Epidermal melanocyte (primary cell): ENCODE results near the gene IFNA4.
"Not testable (repeated sequence)": the region's sequence is repeated elsewhere in the genome, so short reads cannot be mapped to it uniquely, and the experiment has no call there.

Experiments
- DNase-seq: peaks from one replicate; pipeline ENCODE4 v3.0.0; 2011; ENCODE audit warnings: low spot score; ENCODE audit not compliant: insufficient read length

Gene IFNA4

GRCh38 chr9:21187487-21187886, at the start of gene IFNA4:
TSS of gene IFNA4 (minus strand) at chr9:21187587. CDS start at chr9:21187531, 56 bp downstream.
- not testable (repeated sequence) for DNase-seq

DNA sequence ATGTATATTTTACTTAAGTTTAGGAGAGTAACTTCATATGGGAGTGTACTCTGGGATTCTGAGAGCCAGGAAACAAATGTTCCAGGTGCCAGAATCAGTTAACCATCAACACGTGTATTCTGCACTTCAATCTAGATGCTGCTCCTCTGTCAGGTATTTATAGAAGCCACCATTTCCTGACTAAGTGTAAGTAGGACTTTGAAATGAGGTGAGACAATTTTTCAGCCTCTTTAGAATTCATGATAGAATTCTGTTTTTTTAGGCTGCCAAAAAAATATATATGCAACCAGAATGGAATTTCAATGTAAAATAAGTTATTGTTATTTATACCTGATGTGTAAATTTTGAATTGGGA, 49.0 kb upstream of the IFNA4 start:
- not testable (repeated sequence) for DNase-seq

- DNase-seq = not testable (repeated sequence)
Observed at GRCh38 chr9:21235468-21236359, 48.3 kb upstream of the IFNA4 start.

GRCh38 chr9:21234153-21234687, 46.8 kb upstream of the IFNA4 start:
- DNase-seq = no peak

- DNase-seq = no peak
Observed at GRCh38 chr9:21233258-21233657, 45.9 kb upstream of the IFNA4 start.

DNA sequence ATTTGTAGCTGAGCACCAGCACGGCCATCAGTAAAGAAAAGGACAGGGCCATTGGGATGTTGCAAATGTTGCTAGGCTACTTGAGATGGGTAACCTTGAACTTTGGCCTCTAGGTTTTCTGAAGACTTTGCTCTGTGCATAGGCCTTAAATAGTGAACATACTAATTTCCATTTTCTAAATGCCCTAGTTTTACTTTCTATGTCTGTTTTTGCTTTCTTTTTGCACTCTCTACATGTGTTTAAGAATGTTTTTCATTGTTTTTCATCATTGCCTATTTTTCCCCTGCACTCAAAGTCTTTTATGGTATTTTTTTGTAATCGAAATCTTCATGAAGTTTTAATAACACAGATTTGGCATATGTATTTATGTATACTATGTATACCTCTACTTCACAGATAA, 40.7 kb upstream of the IFNA4 start, which contains the start of gene IFNA17:
Gene IFNA17 (minus strand): TSS at position 101 of the 400 bp plus-strand sequence. CDS start 49 bp downstream, at position 52.
- no peak for DNase-seq

- DNase-seq = not testable (repeated sequence)
Observed at GRCh38 chr9:21217211-21217610, 29.8 kb upstream of the IFNA4 start, which contains the start of gene IFNA16. TSS of gene IFNA16 (minus strand) at chr9:21217311. CDS start at chr9:21217305, 6 bp downstream.

- not testable (repeated sequence) for DNase-seq
Observed at GRCh38 chr9:21213411-21214326, 26.3 kb upstream of the IFNA4 start.

DNA sequence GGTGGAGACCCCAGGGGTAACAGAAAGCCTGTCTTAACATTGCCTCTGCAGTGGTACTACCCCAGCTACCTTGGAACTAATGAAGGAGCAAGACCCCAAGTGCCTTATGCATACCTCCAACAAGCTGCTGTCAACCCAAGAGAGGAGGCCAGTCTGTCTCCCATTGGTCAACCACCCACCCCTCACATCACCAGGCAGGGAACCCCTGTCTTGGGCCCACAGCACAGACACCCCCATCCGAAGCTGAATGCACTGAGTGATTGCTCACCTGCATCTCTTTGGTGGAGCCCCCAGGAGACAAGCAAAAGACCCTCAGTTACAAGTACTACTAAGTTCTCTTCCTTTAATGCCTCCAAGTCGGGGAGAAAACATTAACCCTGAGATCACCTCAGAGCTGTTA, 24.8 kb upstream of the IFNA4 start:
- DNase-seq = not testable (repeated sequence)

DNA sequence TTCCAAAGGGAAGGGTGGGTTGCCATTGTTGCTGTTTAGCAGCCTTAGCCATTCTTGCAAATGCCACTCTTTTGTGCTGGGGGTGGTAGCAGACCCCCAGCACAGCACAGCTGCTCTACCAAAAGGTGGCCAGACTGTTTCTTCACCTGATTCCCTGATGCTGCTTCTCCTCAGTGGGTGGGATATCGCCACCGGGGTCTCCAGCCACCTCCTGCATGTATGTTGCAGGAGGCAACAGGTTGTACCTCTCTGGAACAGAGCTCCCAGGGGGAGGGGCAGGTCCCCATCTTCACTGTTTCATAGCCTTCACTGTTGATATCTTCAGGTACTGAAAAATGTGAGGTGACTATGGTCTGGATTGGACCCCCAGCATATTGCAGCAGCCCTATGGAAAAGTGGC, 23.4 kb upstream of the IFNA4 start:
- DNase-seq = not testable (repeated sequence)

DNA sequence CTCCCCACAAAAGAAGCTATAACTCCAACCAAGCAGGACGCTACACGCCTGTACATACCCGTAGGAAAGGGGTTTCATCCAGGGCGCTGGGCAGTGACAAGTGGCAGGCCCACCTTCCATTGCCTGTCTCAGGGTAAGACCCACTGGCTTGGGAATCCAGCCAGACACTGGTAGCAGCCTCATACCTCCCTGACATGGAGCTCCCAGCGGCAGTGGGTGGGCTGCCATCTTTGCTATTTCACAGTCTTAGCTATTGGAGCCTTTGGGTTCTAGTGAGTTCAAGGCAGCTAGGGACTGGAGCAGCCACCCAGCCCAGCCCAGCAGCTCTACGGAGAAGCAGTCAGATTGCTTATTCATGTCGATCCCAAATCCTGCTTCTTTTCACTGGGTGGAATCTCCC, 22.9 kb upstream of the IFNA4 start:
- DNase-seq = no peak

DNA sequence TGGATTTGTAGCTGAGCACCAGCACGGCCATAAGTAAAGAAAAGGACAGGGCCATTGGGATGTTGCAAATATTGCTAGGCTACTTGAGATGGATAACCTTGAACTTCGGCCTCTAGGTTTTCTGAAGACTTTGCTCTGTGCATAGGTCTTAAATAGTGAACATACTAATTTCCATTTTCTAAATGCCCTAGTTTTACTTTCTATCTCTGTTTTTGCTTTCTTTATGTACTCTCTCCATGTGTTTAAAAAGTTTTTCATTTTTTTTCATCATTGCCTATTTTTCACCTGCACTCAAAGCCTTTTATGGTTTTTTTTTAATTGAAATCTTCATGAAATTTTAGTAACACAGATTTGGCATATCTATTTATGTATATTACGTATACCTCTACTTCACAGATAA, 19.7 kb upstream of the IFNA4 start, which contains the start of gene IFNA10:
Gene IFNA10 (minus strand): TSS at position 101 of the 400 bp plus-strand sequence. CDS start 46 bp downstream, at position 55.
- not testable (repeated sequence) for DNase-seq

DNA sequence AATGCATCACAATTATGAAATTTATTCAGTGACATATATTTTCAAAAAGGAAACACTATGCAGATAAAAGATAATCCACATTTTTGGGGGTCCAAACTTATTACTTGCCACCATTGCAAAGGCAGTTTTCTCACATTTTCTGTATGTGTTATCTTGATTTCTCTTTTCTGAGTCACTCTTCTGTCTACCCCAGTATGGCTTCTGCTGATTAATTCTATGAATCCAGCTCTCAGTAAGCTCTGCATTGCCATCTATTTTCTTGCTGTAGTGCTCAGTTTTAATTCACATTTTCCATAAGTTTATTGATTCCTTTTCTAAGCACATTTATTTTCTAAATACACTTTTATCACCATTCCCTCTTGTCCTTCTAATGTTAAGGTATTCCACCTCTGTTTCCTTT, 17.8 kb upstream of the IFNA4 start:
- no peak for DNase-seq

DNA sequence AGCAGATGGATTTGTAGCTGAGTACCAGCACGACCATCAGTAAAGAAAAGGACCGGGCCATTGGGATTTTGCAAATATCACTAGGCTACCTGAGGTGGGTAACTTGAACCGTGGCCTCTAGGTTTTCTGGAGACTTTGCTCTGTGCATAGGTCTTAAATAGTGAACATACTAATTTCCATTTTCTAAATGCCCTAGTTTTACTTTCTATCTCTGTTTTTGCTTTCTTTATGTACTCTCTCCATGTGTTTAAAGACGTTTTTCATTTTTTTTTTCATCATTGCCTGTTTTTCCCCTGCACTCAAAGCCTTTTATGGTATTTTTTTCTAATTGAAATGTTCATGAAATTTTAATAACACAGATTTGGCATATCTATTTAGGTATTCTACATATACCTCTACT, 14.7 kb upstream of the IFNA4 start, which contains the start of gene IFNA7:
Gene IFNA7 (minus strand): TSS at position 101 of the 400 bp plus-strand sequence. CDS start 40 bp downstream, at position 61.
- not testable (repeated sequence) for DNase-seq

- not testable (repeated sequence) for DNase-seq
Observed at GRCh38 chr9:21194867-21195776, 7.7 kb upstream of the IFNA4 start.

- DNase-seq = not testable (repeated sequence)
Observed at GRCh38 chr9:21182810-21183736, 4.3 kb downstream of the IFNA4 start.

- no peak for DNase-seq
Observed at GRCh38 chr9:21174671-21175070, 12.7 kb downstream of the IFNA4 start.

DNA sequence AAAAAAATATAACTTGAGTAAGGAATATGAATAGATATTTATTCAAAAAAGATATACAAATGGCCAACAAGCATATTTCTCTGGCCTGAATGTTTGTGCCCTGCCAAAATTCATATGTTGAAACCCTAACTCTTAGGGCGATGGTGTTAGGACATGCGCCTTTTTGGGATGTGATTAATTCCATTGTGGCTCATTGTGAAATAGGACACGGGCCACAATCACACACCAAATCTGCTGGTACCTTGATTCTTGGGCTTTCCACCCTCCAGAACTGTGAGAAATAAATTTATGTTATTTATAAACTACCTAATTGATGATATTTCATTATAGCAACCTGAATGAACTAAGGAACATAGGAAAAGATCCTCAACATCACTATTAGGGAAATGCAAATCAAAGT, 15.2 kb downstream of the IFNA4 start:
- no peak for DNase-seq

- no peak for DNase-seq
Observed at GRCh38 chr9:21171351-21171750, 16.0 kb downstream of the IFNA4 start.
